IMR-90 (cell line): ENCODE measurements around the gene GALNT9. TPM values are rescaled to one million over a fixed set of nuclear protein-coding genes. Genes with fewer than 3 reads are reported as not detected.

Source experiments
- ATAC-seq: fragments of 200-7000 bp; cut with Tn5 transposase; 2 replicates; pipeline ENCODE4 v1.9.1; 2020; ENCODE audit warnings: low read depth, mild to moderate bottlenecking, moderate library complexity
- BruUV-seq: library from RNA; stranded (reverse); fragments of 400-500 nt; replicated peaks from 2 replicates; lab custom pipeline; 2021; lab: Mats Ljungman, UMichigan
- CTCF ChIA-PET: fragments of 300-600 bp; formaldehyde crosslinking; extraction: SDS; loops from one replicate; lab custom pipeline; 2021; ENCODE audit warnings: antibody characterized with exemption; lab: Yijun Ruan, JAX
- POLR2A ChIA-PET: fragments of 300-600 bp; sonication (Branson Sonifier 250); formaldehyde crosslinking; loops from one replicate; lab custom pipeline; 2022; ENCODE audit warnings: antibody characterized with exemption; ENCODE audit not compliant: unreplicated experiment; lab: Charles Lee
- DNase-seq: peaks from one replicate; pipeline ENCODE4 v3.0.0; 2013
- H2AFZ ChIP-seq: replicated peaks from 2 replicates; pipeline ENCODE3; 2013; ENCODE audit warnings: low read length, mild to moderate bottlenecking; ENCODE audit not compliant: poor library complexity
- H2AK5ac ChIP-seq: 2 replicates; pipeline ENCODE4 v1.6.1; 2013; ENCODE audit warnings: low read depth, low read length, inconsistent platforms
- H2AK9ac ChIP-seq: replicated peaks from 2 replicates; pipeline ENCODE3; 2013; ENCODE audit warnings: mild to moderate bottlenecking, low read depth, low read length, moderate library complexity; ENCODE audit not compliant: poor library complexity
- H2BK120ac ChIP-seq: 2 replicates; pipeline ENCODE4 v1.6.1; 2013; ENCODE audit warnings: low read depth, low read length, inconsistent platforms
- H2BK15ac ChIP-seq: 3 replicates; pipeline ENCODE4 v1.6.1; 2013; ENCODE audit warnings: low read depth, low read length, inconsistent platforms
- H2BK20ac ChIP-seq: 2 replicates; pipeline ENCODE4 v1.6.1; 2013; ENCODE audit warnings: low read depth, mild to moderate bottlenecking, inconsistent platforms, low read length, moderate library complexity
- H2BK5ac ChIP-seq: 2 replicates; pipeline ENCODE4 v1.6.1; 2013; ENCODE audit warnings: mild to moderate bottlenecking, low read depth, low read length, inconsistent platforms; ENCODE audit not compliant: poor library complexity, severe bottlenecking
- H3K14ac ChIP-seq: replicated peaks from 2 replicates; pipeline ENCODE4 v1.6.1; 2013; ENCODE audit warnings: low read depth, low read length, inconsistent platforms
- H3K18ac ChIP-seq: 2 replicates; pipeline ENCODE4 v1.6.1; 2013; ENCODE audit warnings: low read depth, low read length, control low read depth
- H3K23ac ChIP-seq: 2 replicates; pipeline ENCODE4 v1.6.1; 2013; ENCODE audit warnings: low read depth, low read length, inconsistent platforms
- H3K27ac ChIP-seq: 2 replicates; pipeline ENCODE4 v1.5.1; 2013; ENCODE audit warnings: mild to moderate bottlenecking, control low read depth, low read length; ENCODE audit not compliant: insufficient read depth
- H3K27me3 ChIP-seq: 2 replicates; pipeline ENCODE4 v1.6.1; 2013; ENCODE audit warnings: low read length; ENCODE audit not compliant: control insufficient read depth, insufficient read depth
- H3K36me3 ChIP-seq: 2 replicates; pipeline ENCODE4 v1.6.1; 2013; ENCODE audit warnings: low read length, mixed read lengths; ENCODE audit not compliant: control insufficient read depth, insufficient read depth
- H3K4ac ChIP-seq: 2 replicates; pipeline ENCODE4 v1.6.1; 2013; ENCODE audit warnings: low read depth, low read length, inconsistent platforms
- H3K4me1 ChIP-seq: 2 replicates; pipeline ENCODE4 v1.6.1; 2013; ENCODE audit warnings: low read length, mixed read lengths; ENCODE audit not compliant: control insufficient read depth, insufficient read depth
- H3K4me2 ChIP-seq: 2 replicates; pipeline ENCODE4 v1.6.1; 2013; ENCODE audit warnings: low read depth, mild to moderate bottlenecking, control low read depth, low read length, moderate library complexity
- H3K4me3 ChIP-seq: 2 replicates; pipeline ENCODE4 v1.5.1; 2013; ENCODE audit warnings: low read depth, mild to moderate bottlenecking, control low read depth, low read length, moderate library complexity; ENCODE audit not compliant: insufficient read depth
- H3K56ac ChIP-seq: 2 replicates; pipeline ENCODE4 v1.6.1; 2013; ENCODE audit warnings: low read length, inconsistent platforms; ENCODE audit not compliant: insufficient read depth; ENCODE audit errors: extremely low read depth
- H3K79me1 ChIP-seq, 2 experiments: 2 replicates each; pipeline ENCODE4 v1.6.1; 2013; ENCODE audit warnings: low read length in 2 of 2, inconsistent platforms in 1 of 2, low read depth in 1 of 2
- H3K9ac ChIP-seq: 2 replicates; pipeline ENCODE4 v1.6.1; 2013; ENCODE audit warnings: low read depth, low read length, control low read depth
- H3K9me1 ChIP-seq: 2 replicates; pipeline ENCODE4 v1.6.1; 2013; ENCODE audit warnings: low read length, inconsistent platforms; ENCODE audit not compliant: insufficient read depth
- H3K9me3 ChIP-seq: 2 replicates; pipeline ENCODE4 v1.6.1; 2013; ENCODE audit warnings: low read length; ENCODE audit not compliant: control insufficient read depth, insufficient read depth
- H4K20me1 ChIP-seq: 2 replicates; pipeline ENCODE4 v1.6.1; 2013; ENCODE audit warnings: low read length, inconsistent platforms; ENCODE audit not compliant: insufficient read depth
- H4K5ac ChIP-seq: 2 replicates; pipeline ENCODE4 v1.6.1; 2013; ENCODE audit warnings: mild to moderate bottlenecking, low read depth, low read length, control low read depth
- H4K8ac ChIP-seq, 2 experiments: 2 replicates each; pipeline ENCODE4 v1.6.1; 2013; ENCODE audit warnings: low read depth in 2 of 2, low read length in 2 of 2, control low read depth in 1 of 2, inconsistent platforms in 1 of 2
- H4K91ac ChIP-seq: 2 replicates; pipeline ENCODE4 v1.6.1; 2013; ENCODE audit warnings: low read depth, low read length, inconsistent platforms; ENCODE audit not compliant: insufficient read depth
- CEBPB ChIP-seq: IDR thresholded peaks from 2 replicates; pipeline ENCODE4 v1.6.1; 2012; ENCODE audit warnings: low read depth, low read length, improper control_type of control experiment
- MAZ ChIP-seq: IDR thresholded peaks from 2 replicates; pipeline ENCODE4 v1.6.1; 2012; ENCODE audit warnings: low read depth, mild to moderate bottlenecking, low read length, improper control_type of control experiment, moderate library complexity, borderline replicate concordance
- MXI1 ChIP-seq: IDR thresholded peaks from 2 replicates; pipeline ENCODE4 v1.6.1; 2012; ENCODE audit warnings: low read depth, mild to moderate bottlenecking, low read length, moderate library complexity, borderline replicate concordance
- NFE2L2 ChIP-seq: fragments of 150-350 bp; IDR thresholded peaks from 2 replicates; pipeline ENCODE4 v1.6.1; 2016; ENCODE audit warnings: low read depth, mild to moderate bottlenecking, low read length
- RAD21 ChIP-seq: IDR thresholded peaks from 2 replicates; pipeline ENCODE4 v1.6.1; 2012; ENCODE audit warnings: low read length, improper control_type of control experiment
- RCOR1 ChIP-seq: IDR thresholded peaks from 2 replicates; pipeline ENCODE4 v1.6.1; 2012; ENCODE audit warnings: mild to moderate bottlenecking, low read length, improper control_type of control experiment; ENCODE audit not compliant: insufficient replicate concordance
- RFX5 ChIP-seq: IDR thresholded peaks from 2 replicates; pipeline ENCODE4 v1.8.0; 2012; ENCODE audit warnings: low read depth, mild to moderate bottlenecking, low read length, moderate library complexity
- SMC3 ChIP-seq: fragments of 150-350 bp; IDR thresholded peaks from 2 replicates; pipeline ENCODE4 v1.6.1; 2016; ENCODE audit warnings: low read depth, mild to moderate bottlenecking, antibody characterized with exemption, low read length, moderate library complexity
- WGBS, 2 experiments: methylation state at CpG; one replicate each; pipeline versions ENCODE4 v1.1.5 to v1.1.7; 2013; ENCODE audit warnings: missing lambda C conversion rate in 2 of 2; ENCODE audit not compliant: insufficient read length in 1 of 2; ENCODE audit errors: extremely low coverage in 2 of 2; 5-methylcytosine and 5-hydroxymethylcytosine counted together
- dilution Hi-C: fragments of 300-500 bp; cut with HindIII; formaldehyde crosslinking; loops from one replicate; pipeline ENCODE4 v1.14.3; 2018; ENCODE audit warnings: low sequenced_read_pairs; ENCODE audit not compliant: unreplicated experiment
- in situ Hi-C: fragments of 300-500 bp; cut with MboI; formaldehyde crosslinking; loops from 3 replicates; pipeline ENCODE4 v1.14.3; 2019; ENCODE audit warnings: low sequenced_read_pairs, inconsistent platforms, mixed read lengths
- intact Hi-C: fragments of 100-400 bp; cut with micrococcal nuclease; formaldehyde crosslinking; loops from 2 replicates; pipeline ENCODE4 v1.10.0; 2022
- polyA plus RNA-seq, 3 experiments: library from polyadenylated mRNA; depleted of rRNA; stranded (reverse); fragments of >200 nt; gene quantifications; 2 replicates each; pipeline ENCODE4 v1.2.3, GENCODE V29; 2012; ENCODE audit warnings: low replicate concordance in 1 of 3
- total RNA-seq: library from RNA; depleted of rRNA; stranded (reverse); fragments of >200 nt; gene quantifications from 2 replicates; pipeline ENCODE4 v1.2.3, GENCODE V29; 2012
- TF ChIP-seq, protein P1 (sequence below): fragments of 150-350 bp; IDR thresholded peaks from 2 replicates; pipeline ENCODE4 v1.6.1; 2016; ENCODE audit warnings: low read depth, mild to moderate bottlenecking, low read length, moderate library complexity, borderline replicate concordance
- TF ChIP-seq, protein P2 (sequence below): conservative IDR thresholded peaks from 2 replicates; pipeline ENCODE4 v1.5.1; 2012; ENCODE audit warnings: mild to moderate bottlenecking, low read depth, low read length, improper control_type of control experiment

GALNT9 gene
- total and polyA plus RNA-seq, 2 of the 4 experiments (the other 2 are of a cell fraction): under 0.01 to 0.12 TPM

DNA sequence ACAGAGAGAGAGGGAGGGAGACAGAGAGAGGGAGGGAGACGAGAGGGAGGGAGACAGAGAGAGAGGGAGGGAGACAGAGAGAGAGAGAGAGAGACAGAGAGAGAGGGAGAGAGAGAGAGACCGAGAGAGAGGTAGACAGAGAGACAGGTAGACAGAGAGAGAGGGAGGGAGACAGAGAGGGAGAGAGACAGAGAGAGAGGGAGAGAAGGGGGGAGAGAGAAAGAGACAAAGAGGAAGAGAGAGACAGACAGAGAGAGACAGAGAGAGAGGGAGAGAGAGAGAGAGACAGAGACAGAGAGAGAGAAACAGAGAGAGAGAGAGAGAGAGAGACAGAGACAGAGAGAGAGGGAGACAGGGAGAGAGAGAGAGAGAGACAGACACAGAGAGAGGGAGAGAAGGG, 47.8 kb upstream of the GALNT9 start:
- TF ChIP-seq, protein P1, sequence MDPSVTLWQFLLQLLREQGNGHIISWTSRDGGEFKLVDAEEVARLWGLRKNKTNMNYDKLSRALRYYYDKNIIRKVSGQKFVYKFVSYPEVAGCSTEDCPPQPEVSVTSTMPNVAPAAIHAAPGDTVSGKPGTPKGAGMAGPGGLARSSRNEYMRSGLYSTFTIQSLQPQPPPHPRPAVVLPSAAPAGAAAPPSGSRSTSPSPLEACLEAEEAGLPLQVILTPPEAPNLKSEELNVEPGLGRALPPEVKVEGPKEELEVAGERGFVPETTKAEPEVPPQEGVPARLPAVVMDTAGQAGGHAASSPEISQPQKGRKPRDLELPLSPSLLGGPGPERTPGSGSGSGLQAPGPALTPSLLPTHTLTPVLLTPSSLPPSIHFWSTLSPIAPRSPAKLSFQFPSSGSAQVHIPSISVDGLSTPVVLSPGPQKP: no peak
- TF ChIP-seq RAD21: no peak
- TF ChIP-seq MAZ: no peak
- TF ChIP-seq, protein P2, sequence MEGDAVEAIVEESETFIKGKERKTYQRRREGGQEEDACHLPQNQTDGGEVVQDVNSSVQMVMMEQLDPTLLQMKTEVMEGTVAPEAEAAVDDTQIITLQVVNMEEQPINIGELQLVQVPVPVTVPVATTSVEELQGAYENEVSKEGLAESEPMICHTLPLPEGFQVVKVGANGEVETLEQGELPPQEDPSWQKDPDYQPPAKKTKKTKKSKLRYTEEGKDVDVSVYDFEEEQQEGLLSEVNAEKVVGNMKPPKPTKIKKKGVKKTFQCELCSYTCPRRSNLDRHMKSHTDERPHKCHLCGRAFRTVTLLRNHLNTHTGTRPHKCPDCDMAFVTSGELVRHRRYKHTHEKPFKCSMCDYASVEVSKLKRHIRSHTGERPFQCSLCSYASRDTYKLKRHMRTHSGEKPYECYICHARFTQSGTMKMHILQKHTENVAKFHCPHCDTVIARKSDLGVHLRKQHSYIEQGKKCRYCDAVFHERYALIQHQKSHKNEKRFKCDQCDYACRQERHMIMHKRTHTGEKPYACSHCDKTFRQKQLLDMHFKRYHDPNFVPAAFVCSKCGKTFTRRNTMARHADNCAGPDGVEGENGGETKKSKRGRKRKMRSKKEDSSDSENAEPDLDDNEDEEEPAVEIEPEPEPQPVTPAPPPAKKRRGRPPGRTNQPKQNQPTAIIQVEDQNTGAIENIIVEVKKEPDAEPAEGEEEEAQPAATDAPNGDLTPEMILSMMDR: no peak
- no peak for TF ChIP-seq CEBPB
- TF ChIP-seq RCOR1: no peak
- TF ChIP-seq RFX5: no peak
- TF ChIP-seq SMC3: no peak
- no peak for TF ChIP-seq MXI1
- TF ChIP-seq NFE2L2: no peak
- Histone ChIP-seq H2AK9ac (no peak overlapping the region), H2AK5ac (no peak overlapping the region), H3K4me1 (no peaks in the 10 kb centered on the region), H4K5ac (no peak overlapping the region), H2BK20ac (no peak overlapping the region), H3K4me3 (no peak overlapping the region), H3K27ac (no peak overlapping the region), H4K20me1 (no peaks in the 10 kb centered on the region), H3K9ac (no peak overlapping the region), H4K8ac (no peak overlapping the region), H3K27me3 (peaks cover 17% of the 10 kb centered on the region; the same call in 1 of the 2 replicates), H2BK5ac (no peak overlapping the region), H3K14ac (no peak overlapping the region), H2BK15ac (no peak overlapping the region), H3K23ac (no peak overlapping the region), H3K36me3 (no peaks in the 10 kb centered on the region), H3K4me2 (no peak overlapping the region), H3K9me3 (no peaks in the 10 kb centered on the region; the same call in 1 of the 2 replicates), H3K18ac (no peak overlapping the region), H2AFZ (no peak overlapping the region), H2BK120ac (no peak overlapping the region), H3K79me1 (no peaks in the 10 kb centered on the region), H3K4ac (no peak overlapping the region), H3K9me1 (no peaks in the 10 kb centered on the region), H4K91ac (no peak overlapping the region), H3K56ac (no peak overlapping the region)
- 25% methylated on average over 2 of the region's 2 CpGs; no CpG with 5 or more reads in 1 of the 2 experiments for WGBS, 2 experiments
- dilution Hi-C loops: no loop called here
- DNase-seq: no peak
- intact Hi-C loops: no loop called here
- ChIA-PET POLR2A (no interaction called here), CTCF (no interaction called here)
- ATAC-seq: no peak
- in situ Hi-C loops: no loop called here
- BruUV-seq: no TSS peak
